ENCODE results near the gene NRG2. TPM values are rescaled to one million over a fixed set of nuclear protein-coding genes. Genes with fewer than 3 reads are reported as not detected.

NRG2 gene
- total RNA-seq, 2 experiments from 2014 or later: 0.11 TPM; not detected in 1

DNA sequence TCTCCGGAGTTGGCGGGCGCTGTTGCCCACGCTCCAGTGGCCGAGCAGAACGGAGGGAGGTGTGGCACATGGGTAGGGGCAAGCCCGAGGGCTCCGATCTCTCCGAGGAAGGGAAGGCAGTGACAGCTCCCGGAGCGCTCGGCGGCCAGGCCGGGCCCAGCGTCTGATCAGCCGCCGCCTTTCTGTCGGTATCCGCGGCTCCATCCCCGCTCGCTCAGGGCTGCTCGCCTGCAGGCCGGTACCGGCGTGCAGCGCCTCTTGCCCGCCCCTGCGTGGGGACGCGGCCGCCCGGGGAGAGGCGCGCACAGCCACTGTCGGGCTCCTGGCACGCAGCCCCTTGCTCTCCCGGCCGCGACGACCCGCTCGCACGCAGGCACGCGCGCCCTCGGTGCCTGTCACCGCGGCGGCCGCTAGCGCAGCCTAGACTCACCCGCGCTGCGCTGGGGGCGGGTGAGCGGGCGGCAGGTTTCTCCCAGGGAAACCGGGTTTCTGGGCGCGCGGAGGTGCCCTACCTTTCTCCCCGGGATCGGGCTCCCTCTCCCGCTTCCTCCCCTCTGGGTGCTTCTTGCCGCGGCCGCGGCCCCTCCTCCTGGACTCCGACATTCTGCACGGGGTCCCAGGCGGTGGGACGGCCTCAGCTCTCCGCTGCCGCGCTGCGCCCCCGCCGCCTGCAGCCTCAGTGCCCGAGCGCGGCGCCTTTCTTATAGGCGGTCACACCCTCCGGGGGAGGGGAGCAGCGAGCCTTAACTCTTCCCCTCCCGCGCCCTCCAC is 139.1 kb downstream of the NRG2 start:
- intact Hi-C loops (cut with micrococcal nuclease): no loop called here
- Mint-ChIP-seq H3K4me1 (ENCODE audit: low read depth) (peaks cover 5% of the 10 kb centered on the region), H3K27ac (no peak overlapping the region), H3K9me3 (no peaks in the 10 kb centered on the region), H3K36me3 (ENCODE audit: low read depth) (no peaks in the 10 kb centered on the region), H3K27me3 (peaks cover 22% of the 10 kb centered on the region), H3K4me3 (no peak overlapping the region)
- ATAC-seq (peak; percentile 77), DNase-seq (peak; percentile 7)
- ChIA-PET CTCF (interaction anchor here (0.8 to 1.9 kb wide), 2 partner anchors 65 kb away, joined by 3 to 8 read pairs; no protein-coding TSS in a partner anchor), POLR2A (no interaction called here)
- TF ChIP-seq, protein P1, sequence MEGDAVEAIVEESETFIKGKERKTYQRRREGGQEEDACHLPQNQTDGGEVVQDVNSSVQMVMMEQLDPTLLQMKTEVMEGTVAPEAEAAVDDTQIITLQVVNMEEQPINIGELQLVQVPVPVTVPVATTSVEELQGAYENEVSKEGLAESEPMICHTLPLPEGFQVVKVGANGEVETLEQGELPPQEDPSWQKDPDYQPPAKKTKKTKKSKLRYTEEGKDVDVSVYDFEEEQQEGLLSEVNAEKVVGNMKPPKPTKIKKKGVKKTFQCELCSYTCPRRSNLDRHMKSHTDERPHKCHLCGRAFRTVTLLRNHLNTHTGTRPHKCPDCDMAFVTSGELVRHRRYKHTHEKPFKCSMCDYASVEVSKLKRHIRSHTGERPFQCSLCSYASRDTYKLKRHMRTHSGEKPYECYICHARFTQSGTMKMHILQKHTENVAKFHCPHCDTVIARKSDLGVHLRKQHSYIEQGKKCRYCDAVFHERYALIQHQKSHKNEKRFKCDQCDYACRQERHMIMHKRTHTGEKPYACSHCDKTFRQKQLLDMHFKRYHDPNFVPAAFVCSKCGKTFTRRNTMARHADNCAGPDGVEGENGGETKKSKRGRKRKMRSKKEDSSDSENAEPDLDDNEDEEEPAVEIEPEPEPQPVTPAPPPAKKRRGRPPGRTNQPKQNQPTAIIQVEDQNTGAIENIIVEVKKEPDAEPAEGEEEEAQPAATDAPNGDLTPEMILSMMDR (IDR thresholded peaks at IDR 0.05): no peak

DNA sequence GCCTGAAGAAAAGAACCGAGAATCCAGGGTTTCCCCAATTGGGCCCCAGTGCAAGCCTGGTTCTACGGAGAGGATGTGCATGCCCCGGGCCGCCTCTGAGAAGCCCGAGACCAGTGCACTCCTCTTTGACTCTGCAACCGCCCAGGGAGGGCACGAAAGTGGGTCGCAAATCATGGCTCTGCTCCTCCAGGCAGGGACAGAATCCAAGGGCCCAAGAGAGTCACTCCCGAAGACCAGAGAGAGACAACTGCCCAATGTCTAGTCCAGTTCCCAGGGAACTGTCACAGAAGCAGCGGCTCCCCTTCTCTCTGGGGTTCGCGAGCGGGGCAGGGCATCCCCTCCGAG is 139.7 kb downstream of the NRG2 start:
- ATAC-seq: no peak
- H3K4me1 Mint-ChIP-seq (ENCODE audit: low read depth): peaks cover 5% of the 10 kb centered on the region
- H3K9me3 Mint-ChIP-seq: no peaks in the 10 kb centered on the region
- POLR2A ChIA-PET: no interaction called here
- no peaks in the 10 kb centered on the region for H3K36me3 Mint-ChIP-seq (ENCODE audit: low read depth)
- CTCF ChIA-PET: interaction anchor here (1.9 kb wide), 1 partner anchor 65 kb away, joined by 8 read pairs; no protein-coding TSS in a partner anchor
- no peak overlapping the region for H3K4me3 Mint-ChIP-seq
- H3K27me3 Mint-ChIP-seq: peaks cover 25% of the 10 kb centered on the region
- intact Hi-C loops (cut with micrococcal nuclease): no loop called here
- TF ChIP-seq, protein P1 (IDR thresholded peaks at IDR 0.05): no peak
- DNase-seq: no peak
- H3K27ac Mint-ChIP-seq: no peak overlapping the region

DNA sequence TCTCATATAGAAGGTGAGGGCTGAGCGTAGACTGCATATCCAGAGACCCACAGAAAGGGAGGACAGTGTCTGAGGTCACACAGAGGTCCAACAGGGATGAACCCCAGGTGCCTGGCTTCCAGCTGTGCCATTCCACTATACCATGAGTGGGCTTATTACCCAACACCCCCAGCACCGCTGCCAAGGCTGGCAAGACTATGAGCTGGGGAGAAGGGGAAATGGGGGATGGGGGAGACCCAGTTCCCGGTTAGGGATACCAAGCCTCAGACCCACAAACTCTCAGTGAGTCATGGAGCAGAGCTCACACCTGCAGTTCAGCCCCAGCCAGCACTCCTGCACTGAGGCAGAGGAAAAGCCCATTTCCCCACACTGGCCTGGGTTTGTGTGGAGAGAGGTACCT is 141.1 kb downstream of the NRG2 start:
- peaks cover 25% of the 10 kb centered on the region for H3K27me3 Mint-ChIP-seq
- H3K4me3 Mint-ChIP-seq: no peak overlapping the region
- DNase-seq (no peak), ATAC-seq (no peak)
- H3K9me3 Mint-ChIP-seq: no peaks in the 10 kb centered on the region
- no peak overlapping the region for H3K27ac Mint-ChIP-seq
- intact Hi-C loops (cut with micrococcal nuclease): no loop called here
- H3K36me3 Mint-ChIP-seq (ENCODE audit: low read depth): no peaks in the 10 kb centered on the region
- CTCF ChIA-PET: interaction anchor here (0.8 to 2.1 kb wide), 6 partner anchors 10 to 137 kb away, joined by 3 to 11 read pairs (median 4); no protein-coding TSS in a partner anchor
- POLR2A ChIA-PET: no interaction called here
- H3K4me1 Mint-ChIP-seq (ENCODE audit: low read depth): peaks cover 5% of the 10 kb centered on the region
- TF ChIP-seq, protein P1 (IDR thresholded peaks at IDR 0.05): no peak

DNA sequence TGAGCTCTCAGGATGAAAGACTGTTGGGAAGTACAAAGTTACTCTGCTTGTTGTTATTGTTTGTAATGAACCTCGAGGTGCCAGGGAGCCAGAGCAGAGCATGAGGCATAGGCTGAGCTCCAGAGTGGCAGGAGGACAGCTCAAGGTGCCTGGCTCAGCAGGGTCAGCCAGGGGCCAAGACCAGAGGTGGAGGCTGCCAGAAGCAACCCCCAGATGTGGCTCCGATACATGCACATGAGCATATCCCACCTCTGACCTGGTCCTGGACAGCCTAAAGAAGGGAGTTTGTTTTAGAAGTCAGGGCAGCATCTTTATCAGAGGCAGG is 141.9 kb downstream of the NRG2 start:
- no peaks in the 10 kb centered on the region for H3K36me3 Mint-ChIP-seq (ENCODE audit: low read depth)
- no peaks in the 10 kb centered on the region for H3K9me3 Mint-ChIP-seq
- H3K4me1 Mint-ChIP-seq (ENCODE audit: low read depth): peaks cover 5% of the 10 kb centered on the region
- CTCF ChIA-PET: interaction anchor here (0.8 to 3.4 kb wide), 3 partner anchors 9 to 113 kb away, joined by 3 to 22 read pairs (median 11); no protein-coding TSS in a partner anchor
- ATAC-seq: no peak
- no peak overlapping the region for H3K4me3 Mint-ChIP-seq
- peaks cover 25% of the 10 kb centered on the region for H3K27me3 Mint-ChIP-seq
- POLR2A ChIA-PET: no interaction called here
- DNase-seq: no peak
- H3K27ac Mint-ChIP-seq: no peak overlapping the region
- intact Hi-C loops (cut with micrococcal nuclease): no loop called here
- TF ChIP-seq, protein P1 (IDR thresholded peaks at IDR 0.05): no peak

DNA sequence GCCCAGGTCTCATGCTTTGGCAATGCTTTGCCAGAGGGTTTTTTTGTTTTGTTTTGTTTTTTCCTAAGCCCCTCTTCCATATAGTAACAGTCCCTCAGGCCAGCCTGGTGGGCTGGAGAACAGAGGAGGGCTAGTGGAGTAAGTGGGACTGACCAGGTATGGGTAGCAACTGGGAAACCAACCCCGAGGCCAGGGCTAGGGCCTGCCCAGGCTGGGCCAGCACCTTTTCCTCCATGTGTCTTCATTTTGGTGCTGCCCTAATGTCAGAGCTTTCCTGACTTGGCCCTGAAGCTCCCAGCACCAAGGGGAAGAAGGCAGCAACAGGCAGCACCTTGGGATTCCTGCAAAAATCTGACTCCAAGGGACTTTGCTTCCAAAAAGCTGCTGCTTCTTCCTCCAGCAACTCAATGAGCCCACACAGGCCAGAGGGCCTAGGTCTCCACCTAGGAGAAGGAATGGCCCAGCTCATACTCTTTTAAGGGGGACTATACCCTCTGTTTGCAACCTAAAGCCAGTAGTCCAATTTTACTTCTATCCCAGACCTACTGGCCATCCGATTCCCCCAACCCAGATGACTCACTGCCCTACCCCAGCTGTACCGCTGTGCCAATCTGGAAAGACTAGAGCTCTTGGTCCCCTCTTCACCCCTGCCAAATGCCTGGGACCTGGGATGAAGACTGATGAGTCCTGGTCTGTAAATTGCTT is 142.4 kb downstream of the NRG2 start:
- Mint-ChIP-seq H3K27me3 (peaks cover 25% of the 10 kb centered on the region), H3K4me3 (no peak overlapping the region), H3K36me3 (ENCODE audit: low read depth) (no peaks in the 10 kb centered on the region), H3K27ac (no peak overlapping the region), H3K9me3 (no peaks in the 10 kb centered on the region), H3K4me1 (ENCODE audit: low read depth) (peaks cover 5% of the 10 kb centered on the region)
- CTCF ChIA-PET: interaction anchor here (0.8 to 3.4 kb wide), 5 partner anchors 9 to 125 kb away, joined by 3 to 22 read pairs (median 4); no protein-coding TSS in a partner anchor
- POLR2A ChIA-PET: no interaction called here
- intact Hi-C loops (cut with micrococcal nuclease): no loop called here
- no peak for DNase-seq
- ATAC-seq: no peak
- TF ChIP-seq, protein P1 (IDR thresholded peaks at IDR 0.05): no peak

Measured in activated CD8-positive, alpha-beta T cell treated with anti-CD3 and anti-CD28 coated beads for 36 hours (primary cell).